Left kidney (tissue), 2 donors: ENCODE measurements around the gene WNT9A. TPM values are rescaled to one million over a fixed set of nuclear protein-coding genes. Genes with fewer than 3 reads are reported as not detected.

Experiments used
- DNase-seq: peaks from one replicate; pipeline ENCODE4 v3.0.0-alpha.2; 2013
- polyA plus RNA-seq: library from polyadenylated mRNA; unstranded; fragments of 120-200 nt; gene quantifications from one replicate; pipeline ENCODE4 v1.2.1, GENCODE V29; 2013; ENCODE audit not compliant: insufficient read length

WNT9A gene
- polyA plus RNA-seq, 1 donor = 1.3 TPM

GRCh38 chr1:227897704-227898438, 49.9 kb downstream of the WNT9A start:
- no peak for DNase-seq

GRCh38 chr1:227896710-227897655, 50.7 kb downstream of the WNT9A start:
- DNase-seq = no peak

GRCh38 chr1:227895828-227896685, 51.7 kb downstream of the WNT9A start:
- DNase-seq = no peak

- DNase-seq = no peak
These were observed 52.8 kb downstream of the WNT9A start for GRCh38 chr1:227894831-227895451.

- DNase-seq = no peak
These were observed 53.6 kb downstream of the WNT9A start for GRCh38 chr1:227893949-227894721.

GRCh38 chr1:227893300-227893948, 54.3 kb downstream of the WNT9A start:
- DNase-seq = no peak

GRCh38 chr1:227892489-227893299, 55.0 kb downstream of the WNT9A start:
- DNase-seq = no peak

GRCh38 chr1:227891955-227892488, 55.7 kb downstream of the WNT9A start:
- no peak for DNase-seq

GRCh38 chr1:227891223-227891954, 56.3 kb downstream of the WNT9A start:
- DNase-seq = no peak

- DNase-seq = no peak
These were observed 57.1 kb downstream of the WNT9A start for GRCh38 chr1:227890451-227891222.

GRCh38 chr1:227889863-227890405, 57.8 kb downstream of the WNT9A start:
- DNase-seq = no peak

- DNase-seq = no peak
These were observed 58.5 kb downstream of the WNT9A start for GRCh38 chr1:227889047-227889862.

GRCh38 chr1:227888404-227889046, 59.2 kb downstream of the WNT9A start:
- DNase-seq = no peak

GRCh38 chr1:227887697-227888403, 59.9 kb downstream of the WNT9A start:
- DNase-seq = peak; percentile 70
